ENCODE data around the gene ELMO1.

ELMO1 gene

DNA sequence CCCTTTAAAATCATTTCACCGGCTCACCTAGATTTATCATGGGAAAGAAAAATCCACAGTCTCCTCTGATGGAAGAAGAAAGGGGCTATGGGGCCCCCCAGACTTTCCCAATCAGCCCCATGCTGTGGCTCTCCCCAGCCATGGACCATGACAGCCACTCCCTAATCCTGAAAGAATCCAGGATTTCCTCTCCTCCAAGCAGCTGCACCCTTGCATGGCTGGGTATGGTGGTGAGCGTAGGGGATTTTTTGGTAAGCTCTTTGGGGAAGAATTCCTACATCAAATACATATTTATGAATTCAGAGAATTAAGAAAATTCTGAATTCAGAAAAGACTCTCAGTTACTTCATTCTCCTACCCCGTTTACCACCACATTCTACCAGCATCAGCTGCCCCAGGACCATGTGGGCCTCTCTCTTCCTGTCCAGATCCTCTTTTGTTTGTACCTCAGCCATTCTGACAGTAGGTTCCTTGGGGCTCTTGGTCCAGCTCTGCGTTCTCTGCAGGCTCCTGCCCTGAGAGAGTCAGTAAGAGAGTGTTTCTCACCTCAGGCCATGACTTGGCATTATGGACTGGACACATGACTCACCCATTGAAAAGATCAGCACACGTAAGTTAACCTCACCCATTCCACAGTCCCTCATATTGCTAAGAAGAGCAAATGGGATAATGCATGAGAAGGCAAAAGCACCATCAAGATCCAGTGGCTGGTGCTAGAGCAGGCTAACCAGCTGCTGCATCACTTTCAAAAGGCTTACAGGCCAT is 337.8 kb downstream of the ELMO1 start:
- no peak for DNase-seq

DNA sequence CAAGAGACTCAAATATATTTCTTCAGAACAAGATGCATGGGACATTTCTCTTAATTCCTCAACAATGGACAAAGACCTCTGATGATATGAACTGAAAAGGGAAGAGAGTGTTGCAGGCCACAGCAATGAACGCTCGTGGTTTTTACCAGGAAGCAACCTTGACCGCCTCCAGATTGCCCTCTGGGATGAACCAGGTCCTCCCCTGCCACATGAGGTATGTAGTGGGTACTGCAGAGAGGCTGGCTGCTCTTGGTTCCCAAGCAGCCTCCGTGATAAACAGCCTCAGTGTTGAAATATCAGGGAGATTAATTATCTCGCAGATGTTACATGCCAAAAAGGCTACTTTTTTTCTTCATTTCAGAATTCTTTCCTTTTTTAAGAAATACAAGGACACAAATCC is 338.8 kb downstream of the ELMO1 start:
- DNase-seq: no peak

DNA sequence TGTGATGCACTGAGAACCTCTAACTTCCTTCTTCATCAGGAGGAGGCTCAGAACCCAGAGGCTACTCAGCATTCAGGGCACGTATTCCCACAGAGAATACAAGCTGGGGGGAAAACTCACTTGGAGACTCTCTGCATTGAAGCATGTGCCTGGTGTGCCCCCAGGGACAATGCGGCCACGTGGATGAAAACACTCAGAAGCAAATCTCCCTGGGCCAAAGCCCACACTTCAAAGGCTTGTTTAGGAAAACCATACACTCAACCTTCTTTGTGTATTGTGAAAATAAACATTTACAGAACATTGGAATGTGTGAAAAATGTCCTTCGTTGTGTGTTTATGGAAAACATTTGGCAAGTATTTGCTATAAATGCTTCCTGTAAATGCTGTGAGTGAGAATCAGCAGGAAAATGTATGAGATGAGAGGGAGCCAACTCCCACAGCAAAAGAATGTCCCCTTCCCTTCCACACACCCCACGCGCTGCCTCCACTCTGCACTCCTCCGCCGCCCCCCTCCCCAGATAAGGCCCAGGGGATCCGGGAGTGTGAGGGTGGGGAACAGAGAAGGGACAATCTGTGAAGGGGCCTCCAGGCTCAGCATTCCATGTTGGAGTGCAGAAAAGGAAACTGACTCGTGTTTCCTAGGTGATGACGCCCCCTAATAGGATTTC is 339.5 kb downstream of the ELMO1 start:
- peak; percentile 42 for DNase-seq

DNA sequence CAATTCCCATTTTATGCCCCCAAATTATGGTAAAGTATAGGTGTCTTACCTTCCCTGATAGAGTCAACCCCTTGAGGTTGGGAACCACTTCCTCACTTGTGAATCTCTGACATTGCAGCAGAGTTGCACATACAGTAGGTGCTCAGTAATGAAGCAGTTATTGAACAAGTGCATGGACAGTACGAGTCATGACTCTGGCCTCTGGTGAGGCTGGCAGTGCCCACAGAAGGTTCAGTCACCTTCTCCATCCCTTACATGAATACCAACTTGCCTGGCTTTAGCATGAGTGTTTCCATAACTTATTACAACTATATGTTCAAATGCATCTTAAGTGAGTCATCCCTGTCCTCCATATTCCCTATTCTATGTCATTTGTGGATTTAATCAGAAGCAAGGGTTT is 340.0 kb downstream of the ELMO1 start:
- DNase-seq: no peak

DNA sequence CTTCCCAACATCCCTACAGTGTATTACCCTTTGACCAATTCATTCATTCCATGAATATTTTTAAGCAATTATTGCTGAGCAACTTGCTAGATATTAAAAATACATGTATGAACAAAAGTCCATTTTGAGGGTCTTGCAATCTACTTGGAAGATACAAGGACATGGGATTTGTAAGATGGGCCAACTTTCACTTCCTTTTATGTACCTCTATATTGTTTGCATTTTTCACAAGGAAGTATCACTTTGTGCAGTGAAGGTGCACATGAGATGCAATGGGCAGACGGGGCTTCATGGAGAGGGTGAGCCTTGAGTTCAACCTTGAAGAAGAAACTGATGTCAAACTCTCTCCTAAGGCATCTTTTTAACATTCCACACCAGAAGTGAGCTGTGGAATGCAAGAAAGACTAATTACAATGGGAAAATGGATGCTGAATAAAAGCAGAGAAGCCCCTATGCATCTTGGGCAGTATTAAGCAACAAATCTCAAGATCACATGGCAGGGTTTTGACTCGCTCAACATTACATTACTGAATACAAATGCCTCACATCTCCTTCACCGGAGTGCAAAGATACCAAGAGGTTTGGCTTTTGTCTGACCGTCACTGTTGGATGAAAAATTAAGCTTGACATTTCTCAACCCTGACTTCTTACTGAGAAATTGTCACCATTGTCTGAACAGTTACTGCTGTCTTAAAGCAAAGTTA is 341.5 kb downstream of the ELMO1 start:
- DNase-seq: no peak

DNA sequence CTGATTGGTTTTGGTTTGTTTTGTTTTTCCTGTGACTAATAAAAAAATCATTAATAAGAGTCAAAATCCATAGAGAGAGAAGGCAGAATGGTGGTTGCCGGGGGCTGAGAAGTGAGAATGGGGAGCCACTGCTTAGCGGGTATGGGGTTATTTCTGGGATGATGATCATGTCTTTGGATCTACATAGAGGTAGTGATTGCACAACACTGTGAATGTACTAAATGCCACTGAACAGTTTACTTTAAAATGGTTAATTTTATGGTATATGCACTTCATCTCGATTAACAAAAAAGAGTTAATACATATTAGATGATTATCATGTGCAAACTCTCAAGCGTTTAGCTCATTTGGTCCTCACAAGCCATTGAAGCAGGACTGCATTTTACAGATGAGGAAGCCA is 342.9 kb downstream of the ELMO1 start:
- DNase-seq: no peak

DNA sequence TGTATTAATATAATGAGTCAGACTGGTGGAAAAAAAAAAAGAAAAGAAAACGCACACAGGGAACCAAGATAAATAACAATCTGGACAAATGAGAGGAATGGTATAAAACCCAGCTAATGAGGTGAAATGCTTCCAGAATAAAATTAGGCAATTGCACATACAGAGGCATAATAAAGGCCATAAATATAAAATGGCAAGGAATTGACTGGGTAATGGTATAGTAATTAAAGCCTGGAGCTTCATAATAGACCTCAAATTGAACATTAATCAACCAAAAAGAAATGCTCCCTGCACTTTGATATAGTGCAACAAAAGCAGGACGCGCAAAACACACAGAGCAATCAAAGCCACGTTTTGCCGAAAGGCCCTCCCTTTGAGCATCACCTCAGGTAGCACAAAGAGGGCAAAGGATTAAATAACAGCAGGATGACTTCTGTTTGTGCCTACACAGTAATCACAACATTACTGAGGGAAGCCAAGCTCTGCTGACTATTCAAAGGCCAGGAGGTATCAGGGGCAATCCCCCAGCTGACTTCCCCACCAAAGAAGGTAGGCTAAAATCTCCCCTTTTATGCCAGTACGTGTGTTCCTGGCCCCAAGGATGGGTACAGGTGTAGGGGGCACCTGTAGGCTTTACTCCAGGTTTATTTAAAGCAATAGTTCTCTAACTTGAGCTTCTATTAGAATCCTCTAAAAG is 343.7 kb downstream of the ELMO1 start:
- DNase-seq: peak; percentile 24

DNA sequence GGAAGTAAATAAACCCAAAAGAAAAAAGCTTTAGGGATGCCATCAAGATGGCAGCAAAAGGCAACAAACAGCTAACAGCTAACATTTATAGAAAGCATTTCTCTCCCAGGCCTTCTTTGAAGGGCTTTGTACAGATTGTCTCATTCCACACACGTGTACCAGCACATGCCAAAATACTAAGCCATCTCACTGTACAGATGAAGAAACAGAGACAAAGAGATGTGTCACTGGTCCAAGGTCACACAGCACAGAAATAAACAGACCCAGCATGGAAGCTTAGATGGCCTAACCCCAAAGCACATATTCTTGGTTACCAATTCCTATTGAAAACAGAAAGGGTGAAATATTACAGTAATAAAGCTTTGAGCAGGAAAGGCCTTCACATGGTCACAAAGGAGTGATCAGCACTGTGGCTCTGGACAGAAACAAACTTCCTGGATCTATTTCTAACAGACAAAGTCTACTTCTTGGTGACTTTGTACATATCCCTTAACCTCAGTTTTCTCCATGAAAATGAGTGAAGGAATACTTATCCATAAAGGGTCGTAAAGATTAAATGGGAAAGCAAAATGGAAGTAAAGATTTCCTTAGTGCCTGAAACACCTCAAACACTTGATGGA is 346.0 kb downstream of the ELMO1 start:
- no peak for DNase-seq

DNA sequence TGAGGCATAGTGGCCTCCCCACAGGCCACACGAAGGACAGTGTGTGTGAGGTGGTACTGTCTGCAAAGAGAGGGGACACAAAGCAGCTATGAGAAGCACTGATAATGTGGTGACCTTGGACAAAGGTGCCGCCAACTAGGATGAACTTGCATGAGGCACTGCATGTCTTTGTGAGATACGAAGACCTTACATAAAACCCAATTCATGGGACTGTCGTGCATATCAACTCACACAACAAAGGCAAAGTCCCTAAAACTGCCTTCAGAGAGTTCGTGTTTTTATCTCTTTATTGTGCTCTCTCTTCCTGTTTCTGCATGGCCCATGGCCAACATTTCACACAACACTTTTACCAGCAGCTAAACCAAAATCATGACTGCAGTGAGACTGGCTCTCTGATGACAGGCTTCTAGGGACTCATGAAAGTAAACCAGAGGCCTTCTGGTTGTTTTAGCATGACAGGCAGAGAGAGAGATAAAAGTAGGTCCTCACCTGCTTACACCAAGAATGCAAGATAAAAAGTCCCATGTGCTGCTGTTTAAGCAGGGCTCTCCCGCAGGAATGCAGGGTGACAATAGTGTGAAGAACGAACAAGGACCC is 347.8 kb downstream of the ELMO1 start:
- no peak for DNase-seq

DNA sequence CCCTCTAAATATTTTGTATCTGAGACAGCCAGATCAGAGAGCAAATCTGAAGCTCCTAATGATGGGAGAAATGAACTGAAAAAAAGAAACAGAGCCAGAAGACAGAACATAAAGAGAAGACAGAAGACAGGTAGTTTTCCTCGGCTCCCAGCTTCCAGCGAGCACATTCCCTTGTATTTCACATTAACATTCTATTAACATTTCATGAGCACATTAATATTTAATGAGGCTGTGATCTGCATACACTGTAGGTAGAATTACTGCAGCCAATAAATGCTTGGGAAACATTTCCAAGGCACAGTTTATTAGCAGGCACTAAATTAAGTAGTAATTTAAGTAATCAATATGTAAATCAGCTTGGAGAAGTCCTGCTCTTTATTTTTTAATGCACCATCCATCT is 349.9 kb downstream of the ELMO1 start:
- no peak for DNase-seq

DNA sequence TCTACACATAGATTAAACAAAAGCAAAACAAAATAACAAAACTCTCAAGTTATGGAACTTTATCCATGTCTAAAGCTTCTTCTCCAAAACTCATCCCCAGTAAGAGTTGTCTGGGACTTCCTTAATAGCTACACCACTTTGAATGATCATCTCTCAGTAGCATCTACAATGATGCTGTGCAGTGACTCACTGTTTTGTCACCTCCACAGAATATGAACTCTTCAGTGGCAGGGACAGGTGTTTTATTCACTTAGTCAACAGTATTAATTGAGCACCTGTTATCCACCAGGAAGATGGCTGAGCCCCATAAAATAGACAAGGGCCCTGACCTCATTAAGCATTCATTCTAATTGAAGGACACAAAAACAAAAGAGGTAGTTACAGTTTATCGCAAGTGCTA is 350.7 kb downstream of the ELMO1 start:
- DNase-seq: no peak

DNA sequence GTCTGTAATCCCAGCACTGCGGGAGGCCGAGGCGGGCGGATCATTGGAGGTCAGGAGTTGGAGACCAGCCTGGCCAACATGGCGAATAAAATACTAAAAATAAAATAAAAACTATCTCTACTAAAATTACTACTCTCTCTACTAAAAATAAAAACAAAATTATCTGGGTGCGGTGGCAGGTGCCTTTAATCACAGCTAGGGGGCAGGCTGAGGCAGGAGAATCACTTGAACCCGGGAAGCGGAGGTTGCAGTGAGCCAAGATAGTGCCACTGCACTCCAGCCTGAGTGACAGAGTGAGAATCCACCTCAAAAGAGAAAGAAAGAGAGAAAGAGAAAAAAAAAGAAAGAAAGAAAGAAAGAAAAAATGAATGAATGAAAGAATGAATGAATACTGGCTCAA is 351.4 kb downstream of the ELMO1 start:
- DNase-seq: no peak

DNA sequence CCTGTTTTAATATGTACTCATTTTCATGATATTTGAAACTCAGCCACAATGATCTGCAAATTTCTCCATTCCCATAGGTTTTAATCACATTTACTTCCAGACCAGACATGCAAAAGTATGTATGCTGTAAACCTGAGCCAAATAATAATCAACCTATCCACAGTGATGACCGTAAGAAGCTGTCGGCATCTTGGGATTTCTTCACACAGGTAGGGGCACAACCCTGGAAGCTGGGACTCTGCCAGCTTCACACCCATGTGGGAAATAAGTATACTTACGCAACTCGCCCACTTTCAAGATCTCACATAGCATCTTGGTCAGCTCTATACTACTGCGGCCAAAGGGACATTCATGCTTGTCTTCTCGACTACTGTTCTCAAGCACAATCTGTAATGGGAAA is 352.3 kb downstream of the ELMO1 start:
- DNase-seq: no peak

DNA sequence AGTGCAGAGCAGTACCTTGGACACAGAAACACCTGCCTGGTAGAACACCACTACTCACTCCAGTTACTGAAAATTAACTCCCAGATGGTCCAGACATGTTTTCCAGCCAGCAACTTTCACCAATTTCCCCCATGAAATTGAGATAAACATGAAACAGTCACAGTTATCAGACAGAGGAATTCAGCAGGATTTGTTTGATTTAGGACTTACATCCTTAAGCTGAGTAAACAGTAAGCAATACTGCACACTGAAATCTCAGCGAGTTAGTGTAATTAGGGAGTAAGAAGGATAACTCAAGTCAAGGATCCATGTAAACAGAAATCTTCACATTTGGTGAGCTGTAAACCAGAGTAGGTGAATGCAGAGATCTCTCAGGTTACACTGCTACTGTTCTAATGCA is 353.5 kb downstream of the ELMO1 start:
- no peak for DNase-seq

DNA sequence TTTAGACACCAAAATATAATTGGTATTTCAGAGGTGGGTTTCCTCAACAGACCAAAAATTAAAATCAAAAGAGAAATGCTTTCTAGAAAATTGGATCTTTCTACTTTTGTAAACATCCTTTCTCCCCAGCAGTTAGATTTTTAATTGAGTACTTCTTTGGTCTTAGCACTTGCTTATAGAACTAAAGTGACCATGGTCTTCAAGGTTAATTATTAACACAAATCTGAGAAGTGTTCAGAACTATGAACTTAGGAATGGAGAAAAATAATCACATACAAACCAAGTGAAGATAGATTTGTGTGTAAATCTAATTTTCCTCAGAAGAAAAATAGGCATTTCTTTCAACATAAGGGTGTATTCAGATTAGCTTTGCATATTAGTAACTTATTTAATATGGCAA is 355.4 kb downstream of the ELMO1 start:
- DNase-seq: no peak

DNA sequence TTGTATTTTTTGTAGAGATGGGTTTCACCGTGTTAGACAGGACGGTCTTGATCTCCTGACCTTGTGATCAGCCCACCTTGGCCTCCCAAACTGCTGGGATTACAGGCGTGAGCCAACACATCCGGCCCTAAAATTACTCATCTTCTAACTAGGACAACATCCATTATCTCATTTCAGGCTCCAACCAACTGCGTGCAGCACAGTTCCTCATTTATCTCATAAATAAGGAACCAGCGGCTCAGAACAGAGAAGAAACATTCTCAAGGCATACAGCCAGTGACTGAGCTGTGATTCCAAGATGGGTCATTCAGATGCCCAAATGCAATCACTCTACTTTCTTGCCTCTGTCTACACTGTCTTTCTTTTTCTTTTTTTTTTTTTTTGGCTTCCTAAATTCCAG is 356.1 kb downstream of the ELMO1 start:
- no peak for DNase-seq

DNA sequence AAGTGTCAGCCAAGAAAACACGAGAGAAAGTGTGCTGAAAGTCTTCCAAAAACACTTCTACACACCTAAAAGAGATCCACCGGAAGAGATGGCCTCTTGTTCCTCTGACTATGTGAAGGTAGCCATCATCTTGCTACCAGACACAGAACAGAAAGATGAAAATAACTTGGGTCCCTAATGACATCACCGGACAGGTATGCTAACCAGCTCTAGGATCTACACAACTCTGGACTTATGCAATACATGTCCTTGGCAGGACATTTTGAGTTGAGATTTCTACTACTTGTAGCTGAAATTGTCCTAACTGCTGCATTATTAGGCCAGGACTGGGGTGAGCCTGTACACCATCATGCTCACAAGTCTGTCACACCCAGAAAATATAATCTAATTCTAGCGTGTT is 358.7 kb downstream of the ELMO1 start:
- DNase-seq: no peak

DNA sequence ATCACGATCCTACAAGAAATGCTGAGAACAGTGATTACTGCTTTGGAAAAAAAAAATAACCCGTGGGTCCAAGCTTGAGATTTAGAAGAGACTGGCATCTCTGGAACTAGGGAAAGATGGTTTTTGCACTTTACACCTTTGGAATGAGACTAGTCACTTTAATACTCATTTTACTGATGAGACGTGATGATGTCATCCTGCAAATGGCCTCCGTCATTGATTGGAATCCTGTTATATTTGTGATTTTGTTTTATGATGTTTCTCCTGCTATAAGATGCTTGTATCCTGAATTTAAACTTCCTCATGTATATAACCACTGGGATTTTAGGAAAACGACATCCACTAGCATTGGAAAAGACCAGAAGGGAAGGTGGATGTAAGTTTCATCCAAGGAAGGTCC is 363.1 kb downstream of the ELMO1 start:
- DNase-seq: no peak

DNA sequence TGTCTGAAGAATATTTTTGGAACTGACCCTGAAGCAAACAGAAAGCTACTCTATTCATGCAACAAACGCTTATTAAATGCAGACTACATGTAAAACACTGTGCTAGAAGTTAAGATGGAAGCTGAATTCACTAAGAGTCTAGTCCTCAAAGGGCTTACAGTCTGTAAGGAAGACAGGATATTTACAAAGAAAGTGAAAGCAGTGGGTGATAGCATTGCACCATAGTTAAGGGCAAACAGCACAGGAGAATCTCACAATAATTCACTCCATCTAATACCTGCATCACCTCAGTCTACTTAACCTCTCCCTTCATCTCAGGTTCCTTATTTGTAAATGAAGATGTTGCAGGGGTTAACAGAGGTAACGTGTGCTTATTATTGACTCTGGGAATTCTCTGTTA is 364.4 kb downstream of the ELMO1 start:
- DNase-seq: no peak

DNA sequence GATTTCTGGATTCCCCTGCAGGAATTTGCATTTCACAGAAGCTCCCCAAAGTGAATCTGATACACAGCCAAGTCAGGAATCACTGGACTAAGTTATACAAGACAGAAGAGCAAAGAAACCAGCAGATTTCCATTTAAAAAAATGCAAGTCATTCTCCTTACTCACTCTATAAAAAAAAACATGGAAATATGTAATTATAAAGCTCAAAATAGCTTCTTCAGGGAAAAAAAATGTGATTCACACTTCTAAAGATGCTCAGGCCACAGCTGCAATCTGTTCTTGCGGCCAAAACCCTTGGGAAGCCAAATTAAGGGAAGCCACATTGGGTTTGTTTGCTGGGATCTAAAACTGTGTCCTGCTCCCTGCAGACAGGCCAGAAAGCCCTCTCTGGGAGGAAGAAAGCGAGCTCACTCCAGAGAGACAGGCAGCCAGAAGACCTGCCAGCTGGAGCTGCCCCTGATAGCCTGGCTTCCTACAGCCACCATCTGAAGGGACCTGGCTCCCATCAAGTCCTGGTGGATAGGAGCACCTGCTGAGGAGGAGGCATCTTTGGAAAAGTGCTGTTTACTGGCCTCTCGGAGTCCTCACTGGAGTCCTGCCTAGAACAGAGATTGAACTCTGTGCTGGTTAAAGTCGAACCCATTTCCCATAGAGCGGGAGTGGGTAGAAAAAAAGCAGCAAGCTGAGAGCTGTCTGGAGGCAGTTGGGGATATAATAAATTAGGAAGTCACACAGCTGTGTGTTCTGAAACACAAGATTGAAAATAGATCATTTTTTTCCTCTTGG is 365.2 kb downstream of the ELMO1 start:
- no peak for DNase-seq

DNA sequence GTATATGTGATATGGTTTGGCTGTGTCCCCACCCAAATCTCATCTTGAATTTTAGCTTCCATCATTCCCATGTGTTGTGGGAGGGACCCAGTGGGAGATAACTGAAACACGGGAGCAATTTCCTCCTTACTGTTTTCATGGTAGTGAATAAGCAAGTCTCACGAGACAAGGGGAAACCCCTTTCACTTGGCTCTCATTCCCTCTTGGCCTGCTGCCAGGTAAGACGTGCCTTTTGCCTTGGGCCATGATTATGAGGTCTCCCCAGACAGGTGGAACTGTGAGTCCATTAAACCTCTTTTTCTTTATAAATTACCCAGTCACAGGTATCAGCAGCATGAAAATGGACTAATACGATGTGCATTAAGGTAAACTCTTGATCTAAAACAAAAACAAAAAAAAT is 367.2 kb downstream of the ELMO1 start:
- no peak for DNase-seq

DNA sequence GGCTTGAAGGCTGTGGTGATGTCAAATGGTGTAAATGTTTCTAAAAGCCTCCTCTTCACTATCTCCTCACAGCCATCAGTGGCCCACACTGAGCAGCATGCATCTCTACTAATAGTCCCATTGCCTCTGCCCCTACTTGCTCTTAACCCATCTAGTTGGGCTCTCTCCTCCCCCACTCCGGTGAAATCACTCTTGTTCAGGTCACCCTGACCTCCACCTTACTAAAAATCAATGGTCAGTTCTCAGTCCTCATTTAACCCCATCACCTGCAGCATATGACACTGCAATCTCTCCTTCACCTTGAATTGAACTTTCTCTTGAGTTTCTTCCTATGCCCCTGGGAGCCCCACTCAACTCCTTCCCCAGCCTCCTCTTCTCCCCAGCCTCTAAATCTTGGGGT is 369.2 kb downstream of the ELMO1 start:
- DNase-seq: no peak
